GM19463 (cell line): ENCODE data around the gene FICD.
A peak's percentile ranks its signal among the peaks of the same experiment; 100 is the strongest.
"Not testable (repeated sequence)": the region's sequence is repeated elsewhere in the genome, so short reads cannot be mapped to it uniquely, and the experiment has no call there.

ENCODE experiments used
- ATAC-seq: cut with Tn5 transposase; IDR thresholded peaks from one replicate; pipeline ENCODE4 v1.9.1; 2021; ENCODE audit warnings: mild to moderate bottlenecking, moderate library complexity; ENCODE audit not compliant: unreplicated experiment

Gene FICD

DNA sequence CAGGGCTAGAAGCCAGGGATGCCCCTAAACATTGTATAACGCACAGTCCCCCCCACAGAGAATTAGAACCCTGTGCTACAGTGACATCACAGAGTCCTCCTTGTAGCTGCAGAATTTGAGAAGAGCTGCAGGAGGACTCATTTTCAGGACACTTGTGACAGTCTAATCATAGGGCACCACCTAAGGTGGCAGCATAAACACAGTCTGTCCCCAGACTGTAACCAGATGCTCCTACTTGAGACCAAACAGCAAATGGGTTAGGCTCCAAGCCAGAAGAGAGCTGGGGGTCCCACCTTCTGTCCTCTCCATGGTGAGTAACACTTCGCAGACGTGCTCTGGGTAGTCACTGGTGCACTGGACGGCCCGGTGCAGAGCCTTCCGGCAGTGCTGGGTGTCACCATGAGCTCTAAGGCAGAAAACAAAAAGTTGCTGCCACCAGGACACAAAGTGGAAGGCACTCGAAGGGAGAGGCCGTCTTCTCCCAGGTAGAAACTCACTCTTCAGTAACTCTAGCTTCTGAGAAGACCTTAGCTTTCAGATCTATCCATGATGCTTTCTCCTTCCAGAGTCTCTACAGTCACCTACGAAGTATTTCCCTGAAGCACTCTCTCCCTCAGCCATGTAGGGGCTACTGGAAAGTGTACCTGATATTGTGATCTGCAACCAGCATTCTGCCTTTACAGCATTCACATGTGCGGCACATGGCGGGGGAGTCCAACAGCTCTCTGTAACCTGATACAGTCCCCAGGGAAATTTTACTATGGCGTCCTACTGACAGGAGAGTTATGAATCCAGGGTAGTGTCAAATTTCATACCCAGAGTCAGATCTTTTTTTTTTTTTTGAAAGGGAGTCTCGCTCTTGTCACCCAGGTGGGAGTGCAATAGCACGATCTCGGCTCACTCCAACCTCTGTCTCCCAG, 17.1 kb downstream of the FICD start:
- ATAC-seq, result no peak

DNA sequence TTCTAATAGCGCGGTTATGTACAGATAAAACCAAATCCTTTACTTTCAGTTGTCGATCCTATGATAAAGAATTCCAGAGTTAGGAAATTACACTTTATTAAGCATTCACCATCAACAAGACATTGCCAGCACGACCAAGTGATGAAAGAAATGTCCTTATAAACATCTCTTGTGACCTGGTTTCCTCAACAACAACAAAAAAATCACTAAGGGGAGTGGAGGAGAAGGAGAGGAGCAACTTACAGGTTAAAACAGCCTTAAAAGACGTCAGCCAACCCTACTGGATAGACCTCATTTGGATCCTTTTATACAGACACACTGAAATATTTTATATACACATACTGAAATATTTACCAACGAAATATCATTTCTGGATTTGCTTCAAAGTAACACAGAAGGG, 23.1 kb downstream of the FICD start:
- ATAC-seq, result no peak

DNA sequence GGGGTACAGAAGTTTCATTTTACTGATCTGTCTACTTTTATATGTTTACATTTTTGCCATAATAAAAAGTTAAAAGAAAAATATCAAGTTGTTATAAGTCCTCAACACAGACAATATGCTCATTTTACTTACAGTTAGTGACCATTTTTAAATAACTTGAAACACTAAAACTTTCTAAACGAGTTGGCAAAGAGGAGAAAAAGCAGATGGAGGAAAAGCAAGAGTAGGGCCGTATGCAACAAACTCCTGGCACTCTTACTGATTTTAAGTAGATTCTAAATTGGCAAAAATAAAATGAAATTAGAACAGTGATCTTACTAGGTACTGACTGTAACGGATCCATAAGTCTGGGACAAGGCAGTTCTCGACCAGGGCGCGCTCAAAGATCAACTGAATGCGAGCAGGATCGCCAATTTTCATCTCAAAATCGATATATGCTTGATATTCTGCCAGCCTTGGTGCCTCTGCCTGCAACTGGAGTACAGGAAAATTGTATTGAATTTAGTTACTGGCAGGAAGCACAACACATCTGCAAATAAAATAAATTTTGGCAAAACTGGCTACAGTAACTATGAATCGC, 23.6 kb downstream of the FICD start:
- no peak for ATAC-seq

DNA sequence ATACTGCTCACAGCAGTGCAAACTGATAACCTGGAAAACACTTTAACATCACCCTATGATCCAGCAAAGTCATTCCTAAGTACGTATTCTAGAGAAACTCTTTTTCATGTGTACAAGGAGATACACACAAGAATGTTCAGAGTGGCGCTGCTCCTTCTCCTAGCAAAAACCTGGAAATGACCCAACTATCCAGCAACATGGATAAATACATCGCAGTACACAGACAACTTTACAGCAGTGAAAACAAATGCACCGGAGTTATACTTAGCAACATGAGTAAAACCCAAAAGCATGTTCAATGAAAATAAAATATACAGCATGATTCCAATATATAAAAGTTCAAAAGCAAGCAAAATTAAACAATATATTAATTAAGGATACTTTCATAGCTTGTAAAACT, 27.2 kb downstream of the FICD start:
- no peak for ATAC-seq

DNA sequence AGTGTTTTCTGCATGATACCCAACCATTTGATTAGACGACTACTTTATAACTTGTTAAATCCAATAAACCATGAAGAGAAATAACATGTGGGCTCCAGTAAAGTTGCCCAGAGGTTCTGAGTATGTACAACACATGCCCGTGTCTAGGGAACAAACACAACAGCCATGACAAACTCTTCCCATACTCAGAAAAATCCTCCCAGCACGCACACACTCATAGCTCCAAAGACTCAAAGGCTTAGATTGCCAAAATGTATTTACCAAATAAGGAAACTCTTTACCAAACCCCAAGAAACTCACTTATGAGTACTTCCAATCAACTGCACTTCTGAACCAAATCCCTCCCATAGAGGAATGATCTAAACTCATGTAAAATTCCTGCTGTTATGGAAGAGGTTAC, 28.6 kb downstream of the FICD start:
- ATAC-seq, result no peak

DNA sequence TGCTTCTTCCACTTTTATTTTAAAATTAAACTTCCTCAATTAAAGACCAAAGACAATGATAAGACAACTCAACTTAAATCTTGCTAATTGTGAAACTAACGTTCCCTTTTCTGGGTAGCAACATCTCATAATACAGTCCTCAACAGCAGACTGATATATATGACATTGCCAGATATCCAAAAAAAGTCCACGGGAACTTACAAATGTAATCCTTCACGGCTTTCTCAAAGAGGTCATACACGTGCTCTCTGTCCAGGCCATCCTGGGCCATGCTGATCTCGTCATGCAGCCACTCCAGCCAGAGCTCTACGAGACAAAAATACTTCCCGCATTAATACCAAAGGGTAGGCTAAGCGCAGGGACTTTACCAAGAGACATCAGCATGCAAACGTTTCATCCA, 32.6 kb downstream of the FICD start:
- no peak for ATAC-seq

DNA sequence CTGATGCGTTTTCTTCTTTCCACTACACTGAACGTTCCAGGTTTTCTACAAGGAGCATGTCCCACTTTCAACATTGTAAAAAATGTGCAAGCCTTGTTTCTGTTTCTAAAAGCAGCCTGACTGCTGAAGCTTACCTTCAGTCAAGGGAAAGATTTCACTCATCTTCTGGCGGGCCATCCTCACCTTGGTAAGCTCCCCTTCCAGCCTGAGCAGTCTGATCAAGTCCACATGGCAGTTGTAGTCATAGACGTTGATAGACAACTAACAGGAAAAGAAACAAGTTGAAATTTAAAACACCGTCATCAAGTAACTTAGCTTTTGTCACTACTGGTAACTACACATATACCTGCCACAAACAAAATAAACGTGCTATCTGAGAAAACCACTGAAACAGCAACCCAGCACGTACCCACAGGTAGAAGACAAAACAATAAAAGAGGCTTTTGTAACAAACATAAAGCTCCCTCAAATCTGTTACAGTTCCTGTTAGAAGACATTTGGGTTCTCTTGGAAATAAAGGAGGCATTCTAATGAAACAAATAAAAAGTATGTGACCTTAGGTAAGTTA, 34.0 kb downstream of the FICD start:
- ATAC-seq, result no peak

DNA sequence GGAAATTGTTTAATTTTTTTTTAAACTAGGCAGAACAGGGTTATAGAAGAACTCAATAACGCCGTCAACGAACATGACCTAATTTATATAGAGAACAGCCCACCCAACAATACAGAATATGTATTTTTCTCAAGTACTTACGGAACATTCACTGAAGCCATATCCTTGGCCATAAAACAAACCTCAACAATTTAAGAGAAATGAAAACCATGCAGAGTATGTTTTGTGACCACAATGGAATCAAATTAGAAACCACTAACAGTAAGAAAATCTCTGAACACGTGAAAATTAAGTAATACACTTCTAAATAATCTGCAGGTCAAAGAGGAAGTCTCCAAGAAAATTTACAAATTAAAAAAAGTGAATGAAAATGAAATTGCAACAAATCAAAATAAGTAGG, 36.5 kb downstream of the FICD start:
- ATAC-seq, result no peak

DNA sequence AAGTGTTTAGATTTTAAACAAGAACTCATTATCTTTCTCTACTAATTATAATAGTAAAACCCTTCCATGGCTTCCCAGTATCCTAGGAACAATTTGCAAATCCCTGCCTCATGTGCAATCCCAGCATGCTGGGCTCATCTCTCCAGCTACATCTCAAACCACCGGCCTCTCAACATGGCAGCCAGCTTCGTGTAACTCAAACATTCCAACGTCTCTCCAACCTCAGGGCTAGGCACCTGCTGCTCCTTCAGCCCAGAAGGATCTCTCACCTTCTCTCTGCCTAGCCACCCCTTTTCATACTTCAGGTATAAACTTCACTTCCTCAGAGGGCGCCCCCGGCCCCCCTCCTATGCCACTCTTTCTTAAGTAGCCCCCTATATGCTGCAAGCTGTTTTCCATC, 38.7 kb downstream of the FICD start:
- ATAC-seq, result no peak

DNA sequence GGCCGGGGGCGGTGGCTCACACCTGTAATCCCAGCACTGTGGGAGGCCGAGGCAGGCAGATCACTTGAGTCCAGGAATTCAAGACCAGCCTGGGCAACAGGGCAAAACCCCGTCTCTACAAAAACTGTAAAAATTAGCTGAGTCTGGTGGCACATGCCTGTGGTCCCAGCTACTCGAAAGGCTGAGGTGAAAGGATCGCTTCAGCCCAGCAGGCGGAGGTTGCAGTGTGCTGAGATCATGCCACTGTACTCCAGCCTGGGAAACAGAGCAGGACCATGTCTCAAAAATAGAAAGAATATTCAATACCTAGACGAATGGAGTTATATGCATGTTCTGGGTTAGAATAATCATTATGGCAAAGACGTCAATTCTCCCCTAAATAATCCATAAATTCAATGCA, 40.3 kb downstream of the FICD start:
- ATAC-seq, result not testable (repeated sequence)

DNA sequence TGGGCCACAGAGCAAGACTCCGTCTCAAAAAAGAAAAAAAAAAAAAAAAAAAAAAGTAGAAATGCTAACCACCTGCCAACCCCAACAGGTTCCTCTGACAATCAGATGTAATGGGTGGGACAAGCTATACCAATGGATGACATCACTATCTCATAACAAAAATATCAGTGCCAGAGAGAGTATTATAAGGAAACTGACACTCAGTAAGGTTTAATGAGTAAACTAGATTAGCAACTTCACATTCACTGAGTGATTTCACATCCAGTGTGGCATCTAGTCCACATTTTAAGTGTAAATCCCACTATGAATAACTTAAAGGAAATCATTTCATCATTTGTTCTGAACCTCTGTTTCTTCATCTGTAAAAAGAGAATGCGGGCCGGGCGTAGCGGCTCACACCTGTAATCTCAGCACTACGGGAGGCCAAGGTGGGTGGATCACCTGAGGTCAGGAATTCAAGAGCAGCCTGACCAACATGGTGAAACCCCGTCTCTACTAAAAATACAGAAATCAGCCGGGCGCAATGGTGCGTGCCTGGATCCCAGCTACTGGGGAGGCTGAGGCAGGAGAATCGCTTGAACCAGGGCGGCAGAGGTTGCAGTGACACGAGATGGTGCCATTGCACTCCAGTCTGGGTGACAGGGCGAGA, 44.1 kb downstream of the FICD start:
- no peak for ATAC-seq

DNA sequence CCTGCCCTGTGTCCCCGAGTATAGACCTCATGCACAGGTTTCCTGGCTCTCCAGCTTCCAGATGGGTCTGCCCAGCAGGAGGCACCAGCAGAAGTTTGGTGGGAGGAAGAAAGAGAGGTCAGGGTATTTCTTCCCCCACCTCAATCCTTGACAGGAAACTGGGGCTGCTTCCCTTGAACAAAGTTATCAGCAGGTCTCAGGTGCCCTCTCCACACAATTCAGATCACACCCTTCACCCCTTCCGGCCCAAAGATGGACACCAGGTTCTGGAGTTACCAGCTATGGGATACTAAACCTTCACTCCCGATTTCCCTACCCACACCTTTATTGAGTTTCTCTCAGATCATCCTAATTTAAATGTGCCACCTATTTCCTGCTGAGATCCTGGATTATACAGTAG, 44.7 kb downstream of the FICD start:
- ATAC-seq, result no peak

DNA sequence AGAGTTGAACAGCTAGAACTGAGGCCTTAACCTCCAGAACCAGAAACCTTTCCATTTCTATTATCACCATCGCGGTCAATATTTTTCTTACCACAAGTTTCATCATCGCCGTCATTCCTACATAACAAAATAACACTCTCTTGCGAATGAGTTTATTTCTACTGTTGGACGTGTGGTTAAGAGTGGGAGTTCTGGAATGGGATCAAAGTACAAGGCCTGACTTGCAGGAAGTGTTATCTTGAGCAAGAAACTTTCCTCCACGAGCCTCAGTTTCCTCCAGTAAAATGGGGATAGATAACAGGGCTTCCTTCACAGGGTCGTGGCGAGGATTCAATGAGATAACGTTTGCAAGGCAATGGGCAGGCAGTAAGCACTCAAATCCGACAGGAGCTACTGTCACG, 45.2 kb downstream of the FICD start:
- no peak for ATAC-seq

DNA sequence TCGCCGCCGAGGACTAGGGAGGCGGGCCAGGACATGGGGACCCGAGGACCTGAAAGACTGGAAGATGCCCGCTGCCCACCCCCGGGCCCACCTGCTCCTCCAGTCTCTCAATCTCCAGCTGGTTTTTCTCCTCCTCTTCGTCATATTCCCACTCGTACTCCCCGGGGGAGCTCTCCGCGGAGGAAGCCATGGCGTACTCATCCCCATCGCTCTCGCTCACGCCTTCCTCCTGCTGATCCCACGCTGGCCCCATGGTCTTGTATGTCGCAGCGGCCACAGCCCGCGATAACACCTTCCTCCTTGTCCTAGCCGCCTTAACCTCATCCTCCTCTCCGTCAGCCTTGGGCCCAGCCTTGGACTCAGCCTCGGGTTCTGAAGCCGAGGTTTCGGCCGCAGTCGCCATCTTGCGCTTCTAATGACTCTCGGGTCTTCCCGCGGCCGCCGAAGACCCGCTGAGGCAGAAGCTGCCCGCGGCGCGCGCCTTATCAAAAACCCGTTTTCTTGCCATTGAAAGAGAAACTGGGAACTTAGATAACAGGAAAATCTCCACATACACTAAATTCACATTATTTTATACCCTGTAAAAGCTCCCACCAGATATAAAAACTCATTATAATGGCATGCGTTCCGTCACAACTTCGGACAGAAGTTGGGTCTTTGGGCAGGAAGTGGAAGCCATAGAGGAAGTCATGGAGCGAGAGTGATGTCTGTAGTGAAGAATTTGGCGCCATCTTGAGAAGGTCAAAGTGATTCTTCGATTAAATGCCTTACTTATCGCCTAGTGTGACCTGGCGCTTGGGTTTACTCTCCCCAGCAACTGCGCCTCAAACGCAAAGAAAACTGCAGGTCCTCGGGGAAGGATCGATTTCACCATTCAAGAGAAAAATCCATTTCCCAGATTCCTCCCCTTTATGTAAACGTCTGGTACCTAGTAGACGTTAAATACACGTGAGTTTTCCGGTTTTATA, 46.0 kb downstream of the FICD start, which contains the start of gene SART3:
TSS of gene SART3 (minus strand) at position 422 of the 968 bp plus-strand sequence. CDS start at position 403, 19 bp downstream.
- peak; percentile 34 for ATAC-seq

DNA sequence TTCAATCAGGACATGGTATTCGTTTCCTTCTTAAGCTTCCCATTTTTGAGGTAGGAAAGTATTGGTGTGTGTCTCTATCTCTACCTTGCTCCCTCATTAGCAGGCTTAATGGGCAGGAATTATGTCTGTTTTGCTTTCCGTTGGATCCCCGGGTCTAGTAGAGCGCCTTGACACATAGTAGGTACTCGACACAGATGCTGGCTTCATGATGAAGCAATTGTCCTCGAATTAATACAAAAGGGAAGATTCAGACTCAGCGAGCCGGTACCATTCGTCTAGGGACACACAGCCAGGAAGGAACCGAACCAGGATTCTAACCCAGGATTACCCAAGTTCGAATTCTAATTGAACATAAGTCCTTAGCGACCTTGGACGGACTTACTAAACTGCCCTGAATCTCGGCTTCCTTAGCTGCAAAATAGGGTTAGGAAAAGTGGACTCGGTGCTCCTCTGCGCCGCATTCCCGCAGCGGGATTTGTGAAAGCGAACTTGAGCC, 46.8 kb downstream of the FICD start:
- no peak for ATAC-seq

DNA sequence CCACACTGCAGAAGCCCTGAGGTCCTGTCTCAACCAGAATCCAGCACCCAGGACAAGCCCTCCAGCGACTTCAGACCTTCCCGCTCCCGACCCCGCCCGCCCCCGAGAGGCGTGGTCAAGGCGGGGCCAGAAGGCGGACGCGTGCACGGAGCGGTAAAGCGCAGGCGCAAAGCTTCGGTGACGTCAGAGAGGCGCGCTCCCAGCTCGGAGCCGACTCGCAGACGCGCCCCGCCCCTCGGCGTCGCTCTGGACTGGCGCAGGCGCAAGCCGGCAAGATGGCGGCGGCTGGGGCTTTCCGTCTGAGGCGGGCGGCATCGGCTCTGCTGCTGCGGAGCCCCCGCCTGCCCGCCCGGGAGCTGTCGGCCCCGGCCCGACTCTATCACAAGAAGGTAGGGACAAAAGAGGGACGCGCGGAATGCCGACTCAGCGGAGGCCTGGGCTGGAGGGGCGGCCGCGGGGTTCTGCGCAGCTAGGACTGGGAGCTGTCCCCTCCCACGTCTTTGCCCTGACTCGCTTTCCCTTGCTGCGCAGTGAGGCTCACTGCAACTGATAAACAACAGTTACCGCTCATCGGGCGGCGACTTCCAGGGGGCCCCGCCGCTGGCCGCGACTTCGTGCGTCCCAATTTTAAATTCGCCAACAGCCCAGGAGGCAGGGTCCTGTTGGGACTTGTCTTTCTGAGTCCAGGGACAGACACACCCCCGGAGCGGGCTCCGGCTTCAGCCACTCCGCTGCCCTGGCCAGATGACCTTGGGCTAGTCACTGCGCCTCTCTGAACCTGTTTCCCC, 47.5 kb downstream of the FICD start, which contains the start of gene ISCU:
TSS of gene ISCU (plus strand) at position 249 of the 788 bp plus-strand sequence. CDS start at position 276, 27 bp downstream.
- ATAC-seq, result peak; percentile 52

DNA sequence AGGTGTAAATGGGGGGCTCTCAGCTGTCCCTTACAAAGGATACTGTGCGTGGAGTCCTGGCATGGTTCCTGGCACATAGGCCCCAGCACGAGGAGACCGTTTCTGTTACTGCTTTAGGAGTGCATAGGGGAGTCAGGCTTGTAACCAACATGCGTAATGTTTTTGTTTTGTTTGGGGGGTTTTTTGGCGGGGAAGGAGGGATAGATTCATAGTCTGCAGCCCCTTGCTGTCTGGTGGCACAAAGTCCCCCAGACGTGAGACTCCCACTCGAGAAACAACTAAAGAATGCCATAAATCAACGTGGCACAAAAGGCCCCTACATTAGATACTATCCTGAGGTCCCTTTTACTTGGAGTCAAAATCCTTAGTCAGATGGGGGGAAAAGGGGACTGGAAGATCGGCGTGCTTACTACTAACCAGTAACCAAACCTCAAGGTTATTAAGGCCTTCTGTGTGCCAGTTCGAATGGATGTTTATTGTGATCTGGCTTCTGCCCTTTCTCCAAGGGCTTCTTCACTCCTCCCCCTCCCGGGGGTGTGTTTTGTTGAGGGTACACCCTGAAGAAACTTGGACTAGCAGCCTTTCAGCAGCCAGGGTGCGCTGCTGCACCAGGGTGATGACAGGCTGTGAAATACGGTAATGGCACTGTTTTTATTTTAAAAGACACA, 48.2 kb downstream of the FICD start:
- ATAC-seq, result peak; percentile 40

DNA sequence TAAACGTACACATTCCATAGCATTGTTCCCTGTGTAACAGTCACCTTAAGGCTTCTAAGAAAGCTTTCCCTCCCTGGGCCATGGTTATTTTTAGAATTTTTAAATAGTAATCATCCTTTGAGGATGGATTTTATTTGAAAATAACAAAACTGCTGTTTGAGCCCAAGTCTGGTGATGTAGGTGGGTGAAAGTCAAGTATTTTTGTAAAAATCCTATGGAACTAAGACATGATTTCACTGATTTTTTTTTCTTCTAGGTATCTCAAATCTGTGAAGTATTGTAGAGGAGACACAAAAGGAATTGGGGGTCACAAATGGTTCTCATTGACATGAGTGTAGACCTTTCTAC, 48.7 kb downstream of the FICD start:
- no peak for ATAC-seq

DNA sequence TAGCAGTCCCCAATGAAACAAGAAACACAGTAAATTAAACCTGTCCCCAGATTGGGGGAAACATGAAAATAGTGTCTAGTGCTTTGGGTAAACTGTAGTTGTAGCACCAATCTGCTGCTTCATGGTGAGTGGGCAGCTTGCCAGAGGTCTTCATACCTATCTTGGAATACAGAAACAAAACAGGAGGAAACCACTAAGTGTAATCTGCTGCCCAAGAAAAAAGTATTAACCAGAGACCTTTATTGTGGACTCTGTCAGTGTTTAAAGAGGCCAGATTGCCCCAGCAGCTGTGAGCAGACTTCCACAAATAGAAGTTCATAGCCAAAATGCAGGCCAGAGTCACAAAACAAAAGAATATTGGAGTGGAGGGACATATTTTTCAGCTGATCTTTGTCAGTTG, 49.6 kb downstream of the FICD start:
- no peak for ATAC-seq
